GM12878 (cell line): Measurements from ENCODE around the gene PNMA8B. TPM values are rescaled to one million over a fixed set of nuclear protein-coding genes. Genes with fewer than 3 reads are reported as not detected.

Source experiments
- ATAC-seq: fragments of 200-7000 bp; cut with Tn5 transposase; 3 replicates; pipeline ENCODE4 v1.9.1; 2020; ENCODE audit warnings: mild to moderate bottlenecking, moderate library complexity
- BruUV-seq: library from RNA; stranded (reverse); fragments of 400-500 nt; replicated peaks from 2 replicates; lab custom pipeline; 2021; lab: Mats Ljungman, UMichigan
- CTCF ChIA-PET: fragments of 300-600 bp; sonication (Branson Sonifier 250); formaldehyde crosslinking; extraction: SDS; loops from one replicate; lab custom pipeline; 2021; ENCODE audit warnings: inconsistent platforms; lab: Yijun Ruan, JAX
- POLR2A ChIA-PET: fragments of 350-600 bp; formaldehyde crosslinking; extraction: SDS; loops from one replicate; lab custom pipeline; 2021; ENCODE audit warnings: inconsistent platforms; lab: Charles Lee
- RAD21 ChIA-PET: fragments of 300-600 bp; sonication (Branson Sonifier 250); formaldehyde crosslinking; loops from one replicate; lab custom pipeline; 2023; ENCODE audit warnings: antibody characterized with exemption; ENCODE audit not compliant: unreplicated experiment; lab: Charles Lee
- SMC1A ChIA-PET: fragments of 300-600 bp; sonication (Branson Sonifier 250); formaldehyde crosslinking; loops from one replicate; lab custom pipeline; 2023; ENCODE audit not compliant: unreplicated experiment, uncharacterized antibody; lab: Charles Lee
- DNase-seq: peaks from one replicate; pipeline ENCODE4 v3.0.0-alpha.2; 2011; ENCODE audit warnings: low read depth, low spot score
- FAIRE-seq: peaks from 3 replicates; lab custom pipeline; 2011; peaks lifted over from hg19 to GRCh38; lab: Jason Lieb, UNC
- H2AFZ ChIP-seq: 2 replicates; pipeline ENCODE4 v1.6.0; 2011; ENCODE audit warnings: low read depth, low read length, control low read depth; ENCODE audit not compliant: control insufficient read depth
- H3K27ac ChIP-seq: 2 replicates; pipeline ENCODE4 v1.5.1; 2011; ENCODE audit warnings: control low read depth; ENCODE audit not compliant: control insufficient read depth, insufficient read depth
- H3K27me3 ChIP-seq, 2 experiments: replicated peaks in 1 of 2; 2 replicates each; pipeline versions ENCODE4 v1.6.0 to v1.6.1; 2011; ENCODE audit warnings: low read length in 1 of 2; ENCODE audit not compliant: control insufficient read depth in 2 of 2, insufficient read depth in 2 of 2
- H3K36me3 ChIP-seq, 2 experiments: 2 replicates each; pipeline ENCODE4 v1.5.1; 2011; ENCODE audit warnings: low read length in 1 of 2; ENCODE audit not compliant: control insufficient read depth in 2 of 2, insufficient read depth in 2 of 2
- H3K4me1 ChIP-seq: 2 replicates; pipeline ENCODE4 v1.6.1; 2011; ENCODE audit warnings: mild to moderate bottlenecking, low read length, moderate library complexity, mixed read lengths; ENCODE audit not compliant: control insufficient read depth, insufficient read depth
- H3K4me2 ChIP-seq: 2 replicates; pipeline ENCODE4 v1.6.0; 2011; ENCODE audit warnings: control low read depth; ENCODE audit not compliant: control insufficient read depth, insufficient read depth
- H3K4me3 ChIP-seq: fragments of 200-600 bp; sonication (generic); 2 replicates; pipeline ENCODE4 v1.5.1; 2016
- H3K79me2 ChIP-seq: 2 replicates; pipeline ENCODE4 v1.6.0; 2011; ENCODE audit warnings: low read length; ENCODE audit not compliant: control insufficient read depth, insufficient read depth
- H3K9ac ChIP-seq: 2 replicates; pipeline ENCODE4 v1.8.0; 2011; ENCODE audit warnings: low read length, control low read depth, mixed read lengths; ENCODE audit not compliant: control insufficient read depth, insufficient read depth
- H3K9me3 ChIP-seq: replicated peaks from 3 replicates; pipeline ENCODE4 v1.5.1; 2011; ENCODE audit warnings: mild to moderate bottlenecking, low read length; ENCODE audit not compliant: control insufficient read depth, insufficient read depth
- H4K20me1 ChIP-seq: 2 replicates; pipeline ENCODE4 v1.6.0; 2011; ENCODE audit not compliant: control insufficient read depth, insufficient read depth
- BMI1 ChIP-seq: fragments of 450-650 bp; IDR thresholded peaks from 2 replicates; pipeline ENCODE4 v1.6.1; 2016; ENCODE audit warnings: mild to moderate bottlenecking, moderate library complexity, borderline replicate concordance
- CBX5 ChIP-seq: sonication (generic); IDR thresholded peaks from 2 replicates; pipeline ENCODE4 v1.6.1; 2016; ENCODE audit warnings: low read depth, moderate library complexity, mild to moderate bottlenecking, inconsistent platforms
- CEBPZ ChIP-seq: fragments of 150-350 bp; IDR thresholded peaks from 2 replicates; pipeline ENCODE4 v1.6.1; 2016; ENCODE audit warnings: low read depth, low read length
- CTCF ChIP-seq, 3 experiments: IDR thresholded peaks in 2 of 3; conservative IDR thresholded peaks in 1 of 3; 2 replicates each; pipeline ENCODE4 v1.5.1; 2011; ENCODE audit warnings: low read depth in 3 of 3, low read length in 3 of 3, mild to moderate bottlenecking in 3 of 3, control low read depth in 2 of 3, moderate library complexity in 2 of 3, inconsistent platforms in 1 of 3, mixed read lengths in 1 of 3; ENCODE audit not compliant: control insufficient read depth in 2 of 3, insufficient read depth in 1 of 3; ENCODE audit errors: extremely low read depth in 1 of 3
- DPF2 ChIP-seq: fragments of 450-650 bp; IDR thresholded peaks from 2 replicates; pipeline ENCODE4 v1.6.1; 2017; ENCODE audit warnings: mild to moderate bottlenecking
- HDGF ChIP-seq: fragments of 450-650 bp; IDR thresholded peaks from 2 replicates; pipeline ENCODE4 v1.6.1; 2016; ENCODE audit warnings: antibody characterized with exemption
- MLLT1 ChIP-seq: fragments of 450-650 bp; IDR thresholded peaks from 2 replicates; pipeline ENCODE4 v1.6.1; 2016; ENCODE audit warnings: mild to moderate bottlenecking
- RAD51 ChIP-seq: fragments of 450-650 bp; IDR thresholded peaks from 2 replicates; pipeline ENCODE4 v1.6.1; 2016; ENCODE audit warnings: moderate library complexity, mild to moderate bottlenecking, inconsistent platforms
- RFX5 ChIP-seq: IDR thresholded peaks from 2 replicates; pipeline ENCODE4 v1.6.1; 2011; ENCODE audit warnings: low read depth, low read length, improper control_type of control experiment
- STAT3 ChIP-seq: IDR thresholded peaks from 2 replicates; pipeline ENCODE4 v1.6.1; 2011; ENCODE audit warnings: low read depth, low read length, improper control_type of control experiment
- ZNF622 ChIP-seq: fragments of 450-650 bp; IDR thresholded peaks from 2 replicates; pipeline ENCODE4 v1.6.1; 2017; ENCODE audit warnings: mild to moderate bottlenecking, inconsistent platforms
- WGBS: methylation state at CpG from one replicate; pipeline ENCODE4 v1.1.6; 2016; ENCODE audit warnings: low lambda C conversion rate; ENCODE audit not compliant: insufficient replicate concordance, insufficient coverage; ENCODE audit errors: missing lambda C conversion rate; 5-methylcytosine and 5-hydroxymethylcytosine counted together
- in situ Hi-C: fragments of 300-500 bp; cut with MboI; formaldehyde crosslinking; loops from 9 replicates; pipeline ENCODE4 v1.14.3; 2018; ENCODE audit warnings: mixed read lengths
- intact Hi-C: fragments of 100-400 bp; cut with micrococcal nuclease; formaldehyde crosslinking; loops from one replicate; pipeline ENCODE4 v1.14.2; 2022; ENCODE audit not compliant: unreplicated experiment
- polyA plus RNA-seq, 11 experiments: library from polyadenylated mRNA; depleted of rRNA in 4 of 11; unstranded in 6 of 11; stranded (reverse) in 5 of 11; fragments of >200 nt; fragmentation: Nextera tagmentation in 4 of 11; fragmentation: Illumina TruSeq in 1 of 11; extraction: Ambion mirVana in 4 of 11; extraction: Trizol in 1 of 11; gene quantifications; 1 replicate in 1 of 11; 2 replicates in 10 of 11; pipeline versions ENCODE4 v1.2.1 to v1.2.3, GENCODE V29; 2011 to 2016; ENCODE audit warnings: inconsistent platforms in 2 of 11, missing spikeins in 2 of 11, low read depth in 1 of 11
- total RNA-seq, 4 experiments: library from RNA; depleted of rRNA in 3 of 4; stranded (reverse); fragments of >200 nt in 3 of 4; fragmentation: Illumina TruSeq in 1 of 4; extraction: Trizol in 1 of 4; gene quantifications; 2 replicates each; pipeline versions ENCODE4 v1.2.1 to v1.2.3, GENCODE V29; 2013 to 2021

The PNMA8B gene
- total and polyA plus RNA-seq, 10 of the 15 experiments (the other 5 are each of a cell fraction or from before 2014, with no cell fraction given): 0.01 TPM; not detected in 9

GRCh38 chr19:46471116-46471733, 24.4 kb downstream of the PNMA8B start, which contains the start of gene PNMA8A:
TSS of gene PNMA8A (minus strand) at chr19:46471563. CDS start at chr19:46471035, 528 bp downstream.
- H3K4me3 ChIP-seq: no peak within 1 kb of the TSS
- no peak for DNase-seq
- H3K4me2 ChIP-seq: no peak within 1 kb of the TSS; the same call in 1 of the 2 replicates
- no peaks in the 10 kb centered on the region for H3K79me2 ChIP-seq
- RAD21 ChIA-PET: no interaction called here
- H4K20me1 ChIP-seq: no peaks in the 10 kb centered on the region
- WGBS: 25% methylated on average over 56 of the region's 57 CpGs
- peaks cover 3 to 16% of the 10 kb centered on the region in 2 experiments for H3K27me3 ChIP-seq
- SMC1A ChIA-PET: no interaction called here
- intact Hi-C loops (no loop called here), in situ Hi-C loops (no loop called here)
- no peaks in the 10 kb centered on the region for H3K36me3 ChIP-seq
- no peaks in the 10 kb centered on the region for H3K9me3 ChIP-seq
- no peak for TF ChIP-seq BMI1
- H3K27ac ChIP-seq: no peak within 1 kb of the TSS
- H2AFZ ChIP-seq: no peak within 1 kb of the TSS
- no TSS peak for BruUV-seq
- CTCF ChIA-PET: no interaction called here
- ATAC-seq: no peak
- FAIRE-seq: no peak
- no peak within 1 kb of the TSS for H3K9ac ChIP-seq
- H3K4me1 ChIP-seq: peaks cover 12% of the 10 kb centered on the region
- POLR2A ChIA-PET: no interaction called here

- no peak overlapping the region for H2AFZ ChIP-seq
- no peaks in the 10 kb centered on the region for H3K36me3 ChIP-seq
- no peaks in the 10 kb centered on the region for H3K79me2 ChIP-seq
- ChIA-PET CTCF (no interaction called here), SMC1A (no interaction called here), RAD21 (no interaction called here), POLR2A (no interaction called here)
- no peak overlapping the region for H3K9ac ChIP-seq
- H4K20me1 ChIP-seq: no peaks in the 10 kb centered on the region
- in situ Hi-C loops: no loop called here
- FAIRE-seq (no peak), ATAC-seq (no peak), DNase-seq (no peak)
- H3K27ac ChIP-seq: no peak overlapping the region
- no peak overlapping the region for H3K4me2 ChIP-seq
- H3K4me1 ChIP-seq: peaks cover 19% of the 10 kb centered on the region
- H3K9me3 ChIP-seq: no peaks in the 10 kb centered on the region
- intact Hi-C loops: no loop called here
- no TSS peak for BruUV-seq
- H3K4me3 ChIP-seq: no peak overlapping the region
- WGBS: 78% methylated on average over 9 of the region's 10 CpGs
- H3K27me3 ChIP-seq: peaks cover 3 to 16% of the 10 kb centered on the region in 2 experiments
- TF ChIP-seq STAT3 (no peak), RAD51 (no peak), MLLT1 (no peak), DPF2 (no peak), CTCF (IDR thresholded peaks at IDR 0.05 in 2 of 3, conservative IDR thresholded peaks at IDR 0.05 in 1 of 3; ENCODE audit: control insufficient read depth in 2 of 3, extremely low read depth in 1 of 3, insufficient read depth in 1 of 3, low read depth in 3 of 3, low read length in 3 of 3) (no peak), RFX5 (no peak), ZNF622 (no peak), CBX5 (no peak), HDGF (no peak), CEBPZ (no peak)
Observed at GRCh38 chr19:46470376-46470775, 25.3 kb downstream of the PNMA8B start.
